ENCODE measurements around the gene TMEM79. TPM values are rescaled to one million over a fixed set of nuclear protein-coding genes. Genes with fewer than 3 reads are reported as not detected.

Gene TMEM79, protein sequence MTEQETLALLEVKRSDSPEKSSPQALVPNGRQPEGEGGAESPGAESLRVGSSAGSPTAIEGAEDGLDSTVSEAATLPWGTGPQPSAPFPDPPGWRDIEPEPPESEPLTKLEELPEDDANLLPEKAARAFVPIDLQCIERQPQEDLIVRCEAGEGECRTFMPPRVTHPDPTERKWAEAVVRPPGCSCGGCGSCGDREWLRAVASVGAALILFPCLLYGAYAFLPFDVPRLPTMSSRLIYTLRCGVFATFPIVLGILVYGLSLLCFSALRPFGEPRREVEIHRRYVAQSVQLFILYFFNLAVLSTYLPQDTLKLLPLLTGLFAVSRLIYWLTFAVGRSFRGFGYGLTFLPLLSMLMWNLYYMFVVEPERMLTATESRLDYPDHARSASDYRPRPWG
- total RNA-seq (2022; extraction: Qiagen RNA extraction; ENCODE audit: low read depth): 5.5 to 10.5 TPM (median 8.5 TPM) in 5 replicates

DNA sequence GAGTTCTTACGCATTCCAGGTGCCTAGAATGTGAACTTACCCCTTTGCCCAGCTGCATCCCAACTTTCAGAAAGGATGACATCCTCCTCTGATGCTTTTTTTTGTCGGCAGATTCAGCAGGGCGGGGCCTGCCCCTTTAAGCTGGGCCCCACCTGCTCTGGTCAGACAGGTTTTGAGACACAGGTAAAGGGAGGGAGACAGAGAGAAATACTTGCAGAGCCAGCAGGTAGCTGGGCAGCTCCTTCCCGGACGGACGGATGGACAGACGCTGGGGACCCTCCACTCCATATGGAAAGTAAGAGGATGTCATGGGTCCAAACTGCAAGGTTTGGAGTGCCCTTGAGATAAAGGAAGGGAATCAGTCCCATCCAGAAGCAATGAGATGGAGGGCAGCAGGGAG, at the start of gene TMEM79:
TSS of gene TMEM79 (plus strand) at position 214 of the 400 bp plus-strand sequence. CDS start 902 bp downstream, outside the sequence.

DNA sequence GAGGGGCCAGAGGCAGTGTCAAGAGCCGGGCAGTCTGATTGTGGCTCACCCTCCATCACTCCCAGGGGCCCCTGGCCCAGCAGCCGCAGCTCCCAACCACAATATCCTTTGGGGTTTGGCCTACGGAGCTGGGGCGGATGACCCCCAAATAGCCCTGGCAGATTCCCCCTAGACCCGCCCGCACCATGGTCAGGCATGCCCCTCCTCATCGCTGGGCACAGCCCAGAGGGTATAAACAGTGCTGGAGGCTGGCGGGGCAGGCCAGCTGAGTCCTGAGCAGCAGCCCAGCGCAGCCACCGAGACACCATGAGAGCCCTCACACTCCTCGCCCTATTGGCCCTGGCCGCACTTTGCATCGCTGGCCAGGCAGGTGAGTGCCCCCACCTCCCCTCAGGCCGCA, 42.2 kb upstream of the TMEM79 start, which contains the start of gene BGLAP:
TSS of gene BGLAP (plus strand) at position 259 of the 400 bp plus-strand sequence. CDS start at position 307, 48 bp downstream.

DNA sequence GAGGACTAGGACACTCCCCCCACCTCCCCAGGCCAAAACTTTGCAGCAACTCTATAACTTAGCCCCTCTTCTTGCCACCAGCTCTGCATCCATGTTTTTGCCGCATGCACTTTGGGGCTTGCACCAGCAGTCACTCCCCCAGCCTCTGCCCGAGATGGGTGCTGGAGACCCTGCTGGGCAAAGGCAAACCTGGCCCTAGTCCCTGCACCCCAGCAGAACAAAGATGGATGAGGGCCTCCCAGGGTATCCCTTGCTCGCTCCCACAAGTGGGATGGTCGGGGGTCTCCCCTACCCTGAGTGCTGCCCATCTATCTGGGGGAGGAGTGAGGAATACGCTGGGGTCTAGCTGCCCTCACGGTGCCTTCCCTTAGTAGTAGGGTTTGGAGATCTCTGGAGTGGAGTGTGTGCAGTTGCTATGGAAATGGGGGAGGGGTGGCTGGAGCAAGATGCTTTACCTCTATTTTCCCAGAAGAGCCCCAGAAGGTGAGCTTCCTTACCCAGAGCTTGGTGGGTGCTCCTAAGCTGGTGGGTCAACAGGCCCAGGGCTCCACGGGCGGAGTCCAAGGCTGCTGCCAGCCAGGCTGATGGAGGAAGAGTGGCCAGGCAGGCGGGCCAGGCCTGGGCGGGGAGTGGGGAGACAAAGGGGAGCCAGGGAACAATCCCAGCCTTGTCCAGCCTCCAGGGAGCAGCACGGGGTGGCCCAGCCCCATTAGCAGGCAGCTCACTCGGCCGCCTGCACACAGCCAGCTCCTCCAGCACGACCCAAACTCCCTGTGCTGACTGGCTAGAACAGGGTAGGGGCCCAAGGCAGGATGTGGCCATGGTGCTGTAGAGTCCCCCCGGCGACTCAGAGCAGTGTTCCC, 36.4 kb upstream of the TMEM79 start, which contains the start of gene PAQR6:
TSS of gene PAQR6 (minus strand) at position 597 of the 863 bp plus-strand sequence. CDS start 1,325 bp downstream, outside the sequence.

DNA sequence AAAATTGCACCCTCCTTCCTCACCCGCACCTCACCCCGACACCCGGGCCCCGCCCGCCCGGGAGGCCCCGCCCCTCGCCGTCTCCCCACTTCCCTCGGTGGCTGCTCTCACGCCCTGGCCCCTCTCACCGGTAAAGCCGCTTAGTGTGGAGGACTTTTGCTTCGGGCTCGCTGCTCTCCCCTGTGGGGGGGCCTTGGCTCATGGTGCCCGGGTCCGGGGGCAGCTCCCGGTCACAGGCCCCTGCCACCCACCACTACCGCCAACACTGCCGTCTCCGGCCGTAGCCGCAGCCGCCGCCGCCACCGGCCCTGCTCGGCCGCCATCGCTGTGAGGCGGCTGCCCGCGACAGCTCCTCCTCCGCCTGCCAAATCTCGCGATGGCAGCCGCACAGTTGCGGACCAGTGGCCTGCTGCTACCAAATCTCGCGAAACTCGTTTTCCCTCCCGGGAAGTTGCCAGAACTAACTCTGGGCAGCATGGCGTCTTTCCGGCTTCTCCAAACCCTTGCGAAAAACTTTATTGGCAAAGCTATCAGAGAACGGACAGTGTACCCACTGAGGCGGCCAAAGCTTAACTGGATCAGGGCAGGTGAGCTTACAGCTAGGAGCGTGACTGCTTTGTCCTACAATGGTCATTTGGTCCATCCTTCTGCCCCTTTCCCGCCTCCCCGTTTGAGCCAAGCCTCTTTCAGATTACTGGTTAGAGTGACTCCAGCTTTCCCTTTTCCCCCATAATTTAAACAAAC, 1.5 kb upstream of the TMEM79 start, which contains the start of gene SMG5:
TSS of gene SMG5 (minus strand) at position 347 of the 744 bp plus-strand sequence. CDS start at position 202, 145 bp downstream.

DNA sequence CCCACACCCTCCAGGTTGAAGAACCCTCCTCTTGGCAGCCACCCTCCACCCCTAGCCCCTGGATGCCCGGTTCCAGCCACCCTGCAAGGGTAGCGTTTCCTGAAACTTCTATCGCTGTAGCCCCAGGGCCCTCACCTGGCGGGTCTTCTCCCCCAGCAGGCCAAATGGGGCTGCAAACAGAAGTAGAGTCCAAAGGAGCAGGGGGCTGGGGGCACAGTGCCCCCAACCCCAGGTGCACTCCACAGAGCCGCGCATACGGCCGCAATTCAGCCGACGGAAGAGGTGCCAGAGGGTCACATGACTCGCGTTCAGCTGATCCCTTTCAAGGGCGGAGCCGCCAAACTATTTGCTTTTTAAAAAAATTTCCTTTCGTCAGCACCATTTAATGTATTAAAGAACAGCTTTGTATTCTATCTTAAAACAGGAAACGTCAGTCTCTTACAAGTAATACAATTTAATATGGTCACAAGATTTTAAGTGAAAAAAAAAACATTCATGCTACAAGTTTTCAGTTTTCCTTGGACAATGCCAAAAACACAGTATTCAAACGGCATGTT, 11.3 kb downstream of the TMEM79 start, which contains the start of gene GLMP:
TSS of gene GLMP (minus strand) at position 289 of the 557 bp plus-strand sequence. CDS start at position 255, 34 bp downstream.

DNA sequence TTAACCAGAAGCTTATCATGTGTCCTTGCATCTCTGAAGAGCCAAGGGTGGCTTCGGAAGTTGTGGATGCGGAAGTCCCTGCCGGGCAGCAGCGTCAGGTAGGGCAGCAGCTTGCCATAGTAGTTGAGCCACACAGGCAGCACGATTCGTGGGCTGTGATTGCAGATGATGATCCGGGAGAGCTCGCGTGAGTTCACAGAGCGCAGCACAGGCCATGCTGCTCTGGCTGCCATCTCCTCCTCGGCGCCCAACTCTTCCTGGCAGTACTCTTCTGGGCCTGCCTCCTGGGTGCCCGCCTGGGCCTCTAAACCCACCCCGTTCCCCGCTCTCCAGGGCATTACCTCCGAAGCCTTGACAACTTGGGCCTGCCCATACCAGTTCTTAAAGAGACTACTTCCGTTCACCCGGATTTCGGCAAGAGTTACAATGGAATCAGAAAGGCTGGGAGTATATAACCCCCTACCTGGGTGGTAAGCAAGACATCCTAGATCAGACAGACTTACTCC, 14.8 kb downstream of the TMEM79 start, which contains the start of gene VHLL:
TSS of gene VHLL (minus strand) at position 456 of the 506 bp plus-strand sequence. CDS start at position 338, 118 bp downstream.

DNA sequence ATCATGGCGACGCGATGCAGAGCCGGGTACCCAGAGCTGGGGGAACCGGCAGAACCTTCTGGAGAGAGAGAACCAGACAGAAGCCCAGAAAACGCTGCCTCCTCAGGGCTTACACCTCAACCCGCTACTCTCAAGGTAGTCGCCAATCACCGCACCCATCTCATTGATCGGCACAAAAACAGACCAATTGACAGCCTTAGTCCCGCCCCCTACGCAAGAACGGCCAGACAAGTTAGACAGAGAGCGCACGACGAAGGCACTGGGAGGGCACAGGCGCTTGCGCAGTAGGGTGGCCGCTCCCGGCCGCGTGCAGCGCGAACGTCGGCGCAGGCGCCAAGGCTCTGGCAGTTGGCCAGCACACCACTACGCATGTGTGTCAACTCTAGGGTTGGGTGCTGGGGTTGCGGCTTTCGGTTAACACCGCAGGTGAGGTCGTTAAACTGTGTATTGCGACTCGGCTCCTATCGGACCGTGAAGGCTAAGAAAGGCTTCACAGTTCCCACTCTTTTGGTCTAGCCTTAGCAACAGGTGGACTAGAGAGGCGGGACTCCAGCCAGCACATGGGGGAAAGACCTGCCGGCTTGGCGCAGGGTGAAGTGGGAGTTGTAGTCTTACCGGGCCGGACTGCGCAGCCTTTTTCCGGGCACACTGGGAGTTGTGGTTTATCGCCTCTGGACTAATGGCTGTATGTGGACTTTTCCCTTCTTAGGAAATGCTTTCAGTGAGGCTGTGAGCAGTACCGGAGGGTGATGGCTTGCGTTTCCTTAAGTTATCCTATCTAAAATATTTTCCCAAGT, 54.3 kb downstream of the TMEM79 start, which contains the start of the genes CCT3 and TSACC:
TSS of gene CCT3 (minus strand) at position 113 of the 797 bp plus-strand sequence. CDS start at position 5, 108 bp downstream.
TSS of gene TSACC (plus strand) at position 347 of the 797 bp plus-strand sequence. CDS start 1,232 bp downstream, outside the sequence.

Other genes starting within 250 kb of the TMEM79 start
- gene UBQLN4, start 230.5 kb upstream of the TMEM79 start, total RNA-seq (2022; extraction: Qiagen RNA extraction; ENCODE audit: low read depth): 36.3 to 46.5 TPM (median 45.1 TPM) in 5 replicates
- 152 to 166 TPM (median 161 TPM) in 5 replicates for gene LAMTOR2, start 229.5 kb upstream of the TMEM79 start, total RNA-seq (2022; extraction: Qiagen RNA extraction; ENCODE audit: low read depth)
- gene RAB25, start 223.2 kb upstream of the TMEM79 start, total RNA-seq (2022; extraction: Qiagen RNA extraction; ENCODE audit: low read depth): 0.31 to 0.36 TPM in 2 of 5 replicates, not detected in the others
- gene MEX3A, start 201.9 kb upstream of the TMEM79 start, total RNA-seq (2022; extraction: Qiagen RNA extraction; ENCODE audit: low read depth): 2.1 to 3.1 TPM (median 2.3 TPM) in 5 replicates
- 631 to 722 TPM (median 685 TPM) in 5 replicates for gene LMNA, start 169.6 kb upstream of the TMEM79 start, total RNA-seq (2022; extraction: Qiagen RNA extraction; ENCODE audit: low read depth)
- 0.34 to 0.65 TPM (median 0.41 TPM) in 5 replicates for gene SEMA4A, start 130.7 kb upstream of the TMEM79 start, total RNA-seq (2022; extraction: Qiagen RNA extraction; ENCODE audit: low read depth)
- 25.6 to 29.8 TPM (median 29.2 TPM) in 5 replicates for gene SLC25A44, start 90.2 kb upstream of the TMEM79 start, total RNA-seq (2022; extraction: Qiagen RNA extraction; ENCODE audit: low read depth)
- 55.5 to 61.3 TPM (median 60.0 TPM) in 5 replicates for gene PMF1, start 71.3 kb upstream of the TMEM79 start, total RNA-seq (2022; extraction: Qiagen RNA extraction; ENCODE audit: low read depth)
- 0.27 to 1.2 TPM (median 0.44 TPM) in 4 of 5 replicates, not detected in the other for gene BGLAP, start 42.1 kb upstream of the TMEM79 start, total RNA-seq (2022; extraction: Qiagen RNA extraction; ENCODE audit: low read depth)
- gene PAQR6, start 36.3 kb upstream of the TMEM79 start, total RNA-seq (2022; extraction: Qiagen RNA extraction; ENCODE audit: low read depth): 2.9 to 5.1 TPM (median 3.0 TPM) in 5 replicates
- gene SMG5, start 1.5 kb upstream of the TMEM79 start, total RNA-seq (2022; extraction: Qiagen RNA extraction; ENCODE audit: low read depth): 42.8 to 50.5 TPM (median 49.3 TPM) in 5 replicates
- 33.8 to 48.8 TPM (median 47.3 TPM) in 5 replicates for gene GLMP, start 11.4 kb downstream of the TMEM79 start, total RNA-seq (2022; extraction: Qiagen RNA extraction; ENCODE audit: low read depth)
- not detected in 5 replicates for gene VHLL, start 15.0 kb downstream of the TMEM79 start, total RNA-seq (2022; extraction: Qiagen RNA extraction; ENCODE audit: low read depth)
- gene CCT3, start 54.0 kb downstream of the TMEM79 start, total RNA-seq (2022; extraction: Qiagen RNA extraction; ENCODE audit: low read depth): 400 to 434 TPM (median 426 TPM) in 5 replicates
- gene TSACC, start 54.2 kb downstream of the TMEM79 start, total RNA-seq (2022; extraction: Qiagen RNA extraction; ENCODE audit: low read depth): 1.4 to 2.5 TPM (median 2.3 TPM) in 5 replicates
- not detected in 5 replicates for gene RHBG, start 84.9 kb downstream of the TMEM79 start, total RNA-seq (2022; extraction: Qiagen RNA extraction; ENCODE audit: low read depth)
- gene MEF2D, start 216.4 kb downstream of the TMEM79 start, total RNA-seq (2022; extraction: Qiagen RNA extraction; ENCODE audit: low read depth): 24.4 to 37.4 TPM (median 33.9 TPM) in 5 replicates

Data from A549 treated with CpdA at 1 μM for 4 hours (cell line).